ENCODE measurements around the gene TOMM34.
A peak's percentile ranks its signal among the peaks of the same experiment; 100 is the strongest.

Gene TOMM34

DNA sequence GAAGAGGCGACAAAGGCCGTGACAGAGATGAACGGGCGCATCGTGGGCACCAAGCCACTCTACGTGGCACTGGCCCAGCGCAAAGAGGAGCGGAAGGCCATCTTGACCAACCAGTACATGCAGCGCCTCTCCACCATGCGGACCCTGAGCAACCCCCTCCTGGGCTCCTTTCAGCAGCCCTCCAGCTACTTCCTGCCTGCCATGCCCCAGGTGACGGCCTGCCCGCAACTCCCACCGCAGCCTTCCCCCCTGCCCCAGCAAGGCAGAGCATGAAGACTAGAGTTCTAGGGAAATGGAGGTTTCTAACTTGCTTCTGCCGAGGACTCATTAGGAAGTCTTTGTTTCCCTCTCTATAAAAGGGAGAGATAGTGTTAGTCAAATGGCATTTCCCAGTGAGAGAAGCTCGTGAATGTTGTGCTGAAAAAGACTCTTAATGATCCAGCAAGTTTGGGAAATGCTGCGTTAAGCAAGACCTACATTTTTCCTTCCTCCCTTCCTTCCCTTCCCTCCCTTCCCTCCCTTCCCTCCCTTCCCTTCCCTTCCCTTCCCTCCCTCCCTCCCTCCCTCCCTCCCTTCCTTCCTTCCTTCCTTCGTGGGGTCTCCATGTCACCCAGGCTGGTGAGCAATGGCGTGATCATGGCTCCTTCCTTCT lies 29.6 kb downstream of the TOMM34 start:
- no peak for DNase-seq (ENCODE audit: low read depth)

DNA sequence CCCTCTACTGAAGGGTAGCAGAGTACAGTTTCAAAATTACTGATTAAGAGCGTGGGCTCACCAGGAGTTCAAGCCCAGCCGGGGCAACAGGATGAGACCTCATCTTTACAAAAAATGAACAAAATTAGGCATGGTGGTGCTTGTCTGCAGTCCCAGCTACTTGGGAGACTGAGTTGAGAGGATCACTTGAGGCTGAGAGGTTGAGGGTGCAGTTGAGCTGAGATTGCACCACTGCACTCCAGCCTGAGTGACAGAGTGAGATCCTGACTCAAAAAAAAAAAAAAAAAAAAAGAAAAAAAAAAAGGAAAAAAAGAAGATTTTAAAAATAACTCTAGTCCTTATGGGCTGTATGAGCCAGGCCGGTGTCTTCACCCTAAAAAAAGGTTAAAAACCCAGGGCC lies 31.6 kb downstream of the TOMM34 start:
- no peak for DNase-seq (ENCODE audit: low read depth)

- no peak for DNase-seq (ENCODE audit: low read depth)
These were observed 35.7 kb downstream of the TOMM34 start for GRCh38 chr20:44924541-44924940.

GRCh38 chr20:44921447-44921846 lies 38.8 kb downstream of the TOMM34 start:
- no peak for DNase-seq (ENCODE audit: low read depth)

DNA sequence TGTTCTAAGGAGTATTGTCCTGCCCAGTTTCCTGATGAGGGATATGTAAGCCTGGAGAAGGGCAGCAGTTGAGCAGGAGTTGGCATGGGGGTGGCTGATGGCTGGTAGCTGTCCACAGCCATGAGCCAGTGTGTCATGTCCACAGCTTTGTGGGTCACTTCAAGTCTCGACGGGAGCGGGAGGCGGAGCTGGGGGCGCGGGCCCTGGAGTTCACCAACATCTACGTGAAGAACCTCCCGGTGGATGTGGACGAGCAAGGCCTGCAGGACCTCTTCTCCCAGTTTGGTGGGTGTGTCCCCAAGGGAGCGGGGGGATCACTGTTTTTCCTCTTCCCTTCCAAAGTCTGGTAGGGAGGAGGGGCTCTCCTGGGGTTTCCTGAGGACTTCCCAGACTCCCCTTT lies 41.4 kb downstream of the TOMM34 start:
- no peak for DNase-seq (ENCODE audit: low read depth)

DNA sequence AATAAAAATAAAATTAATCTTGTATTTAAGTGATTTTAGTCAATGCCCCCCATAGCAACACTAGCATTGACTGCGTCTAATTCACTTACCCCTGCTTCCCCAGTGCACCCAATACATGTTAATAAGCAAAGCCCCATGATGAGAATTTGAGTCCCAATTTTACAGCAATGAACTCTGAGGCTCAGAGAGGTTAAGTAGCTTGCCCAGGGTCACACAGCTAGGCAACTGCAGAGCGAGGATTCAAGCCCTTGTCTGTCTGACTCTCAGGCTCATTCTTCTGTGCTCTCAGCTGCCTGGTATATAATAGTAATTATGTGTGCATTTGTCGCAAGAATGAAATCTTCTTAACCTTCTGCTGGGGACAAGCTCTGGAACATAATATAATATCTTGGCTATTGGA lies 41.9 kb downstream of the TOMM34 start:
- DNase-seq (ENCODE audit: low read depth) = no peak

- DNase-seq (ENCODE audit: low read depth) = no peak
These were observed 42.8 kb downstream of the TOMM34 start for GRCh38 chr20:44917399-44917798.

GRCh38 chr20:44916586-44916985 lies 43.6 kb downstream of the TOMM34 start:
- DNase-seq (ENCODE audit: low read depth) = no peak

DNA sequence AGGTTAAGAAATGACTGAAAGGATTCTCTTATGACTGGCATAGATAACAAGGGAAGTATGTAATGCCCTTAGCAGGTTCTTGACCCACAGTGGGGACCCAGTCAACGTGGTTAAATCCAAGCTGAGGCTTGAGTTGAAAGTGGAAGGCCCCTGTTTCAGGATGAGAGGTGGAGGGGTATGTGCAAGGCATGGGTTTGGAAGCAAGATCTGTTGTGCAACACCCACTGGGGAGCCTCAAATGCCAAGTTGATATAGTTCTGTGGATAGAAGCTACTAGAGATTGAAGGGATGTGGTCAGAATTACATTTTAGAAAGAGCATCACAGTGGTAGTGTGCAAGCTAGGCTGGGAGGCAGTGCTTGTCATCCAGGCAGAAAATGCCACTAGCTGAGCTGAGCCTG lies 45.3 kb downstream of the TOMM34 start:
- DNase-seq (ENCODE audit: low read depth) = no peak

GRCh38 chr20:44912189-44912588 lies 48.0 kb downstream of the TOMM34 start:
- DNase-seq (ENCODE audit: low read depth) = no peak

GRCh38 chr20:44911264-44911921 lies 48.8 kb downstream of the TOMM34 start:
- peak; percentile 19 for DNase-seq (ENCODE audit: low read depth)

- DNase-seq (ENCODE audit: low read depth) = no peak
These were observed 49.4 kb downstream of the TOMM34 start for GRCh38 chr20:44910690-44911262.

GRCh38 chr20:44909872-44910689 lies 50.1 kb downstream of the TOMM34 start, which contains the start of gene PABPC1L:
Gene PABPC1L (plus strand): TSS chr20:44910060. CDS start chr20:44910144, 84 bp downstream.
- no peak for DNase-seq (ENCODE audit: low read depth)

DNA sequence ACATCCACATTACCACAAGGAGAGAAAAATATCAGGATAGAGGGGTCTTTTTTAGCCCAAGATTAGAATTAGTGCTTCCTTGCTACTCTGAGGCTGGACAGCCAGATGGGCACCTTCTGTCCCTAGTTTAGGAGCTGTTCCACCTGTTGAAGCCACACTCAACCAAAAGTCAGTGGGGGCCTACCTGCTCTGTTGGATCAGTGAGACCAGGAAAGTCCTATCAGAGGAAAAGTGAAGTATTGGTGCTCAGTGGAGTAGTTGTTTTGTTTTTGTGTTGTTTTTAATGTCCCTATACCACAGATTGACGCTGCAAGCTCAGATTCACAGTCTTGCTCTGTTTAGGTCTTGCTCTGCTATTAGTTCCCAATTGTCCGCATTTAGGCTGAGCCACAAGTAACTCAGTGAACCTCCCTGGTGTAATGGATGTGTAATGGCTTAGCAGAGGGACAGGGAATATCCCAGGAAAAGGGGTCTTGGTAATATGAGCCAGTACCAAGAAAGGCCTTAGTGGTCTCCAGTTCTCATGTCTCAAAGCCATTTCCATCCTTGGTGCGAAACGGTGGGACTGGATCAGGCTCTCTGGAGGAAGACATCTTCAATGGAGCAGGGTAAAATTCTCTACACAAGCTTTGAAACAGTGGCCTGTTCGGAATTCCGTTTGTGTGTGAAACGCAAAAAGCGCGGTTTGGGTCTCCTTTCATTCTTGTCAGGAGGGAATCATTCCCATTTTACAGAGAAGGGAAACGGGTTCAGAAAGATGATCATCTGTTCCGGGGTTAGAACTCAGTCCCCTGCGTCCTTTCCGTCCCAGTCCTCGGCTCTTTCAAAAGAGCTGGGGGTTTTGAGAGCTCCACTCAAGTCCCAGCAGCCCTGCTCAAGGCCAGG lies 51.0 kb downstream of the TOMM34 start:
- DNase-seq (ENCODE audit: low read depth) = no peak

DNA sequence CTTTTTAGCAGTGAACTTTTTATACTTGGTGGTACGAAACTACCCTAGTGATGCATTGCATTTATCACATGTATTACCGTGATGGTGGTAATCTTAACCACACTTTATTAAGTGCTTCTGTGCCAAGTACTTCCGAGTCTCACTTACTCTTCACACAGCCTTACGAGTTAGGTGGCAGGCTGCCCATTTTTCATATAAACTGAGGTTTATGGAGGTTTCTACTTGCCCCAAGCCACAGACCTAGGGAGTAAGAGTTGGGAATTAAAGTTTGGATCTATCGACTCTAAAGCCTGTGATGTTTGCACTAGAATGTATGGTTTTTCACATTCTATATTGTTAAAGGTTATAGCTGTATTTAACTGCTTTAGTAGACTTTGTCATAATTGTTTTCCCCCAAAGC lies 55.8 kb downstream of the TOMM34 start:
- DNase-seq (ENCODE audit: low read depth) = no peak

GRCh38 chr20:44901974-44902373 lies 58.2 kb downstream of the TOMM34 start:
- DNase-seq (ENCODE audit: low read depth) = no peak

- no peak for DNase-seq (ENCODE audit: low read depth)
These were observed 59.9 kb downstream of the TOMM34 start for GRCh38 chr20:44900231-44900854.

GRCh38 chr20:44897133-44897532 lies 63.1 kb downstream of the TOMM34 start:
- DNase-seq (ENCODE audit: low read depth) = no peak

DNA sequence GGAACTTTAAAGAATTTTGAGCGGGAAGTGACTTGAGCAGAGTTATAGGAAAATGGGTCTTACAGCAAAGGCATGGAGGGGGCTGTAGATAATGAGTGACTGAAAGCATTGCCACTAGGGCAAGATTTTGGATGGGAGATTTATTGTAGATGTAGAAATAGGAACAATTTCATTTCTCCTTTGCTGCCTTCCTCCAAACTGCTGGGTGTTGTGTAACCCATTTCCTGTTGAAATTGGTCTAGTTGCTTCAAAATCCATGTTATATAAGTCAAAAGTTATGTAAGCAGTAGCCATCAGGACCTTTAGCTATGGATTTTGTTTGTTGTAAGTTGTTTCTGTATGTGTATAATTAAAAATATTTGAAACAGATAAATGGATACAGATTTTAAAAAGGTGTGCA lies 63.6 kb downstream of the TOMM34 start:
- no peak for DNase-seq (ENCODE audit: low read depth)

- no peak for DNase-seq (ENCODE audit: low read depth)
These were observed 65.2 kb downstream of the TOMM34 start for GRCh38 chr20:44894959-44895358.
